ENCODE measurements around the gene EPAS1.

EPAS1 gene

GRCh38 chr2:46303233-46303632 lies 6.0 kb downstream of the EPAS1 start:
- TF ChIP-seq GABPA (IDR thresholded peaks at IDR 0.05; ENCODE audit: low read depth) (no peak), REST (IDR thresholded peaks at IDR 0.05; ENCODE audit: insufficient replicate concordance, low read depth) (no peak), CTCF (IDR thresholded peaks at IDR 0.05; ENCODE audit: insufficient read depth, low read length) (no peak), POLR2AphosphoS5 (IDR thresholded peaks at IDR 0.05; ENCODE audit: low read depth) (no peak)
- H3K27me3 ChIP-seq (ENCODE audit: insufficient read depth, poor library complexity, severe bottlenecking), result peaks cover 30% of the 10 kb centered on the region
- DNase-seq (ENCODE audit: low read depth in 1 of 2, low spot score in 1 of 2), result no peak
- no peak overlapping the region for H3K4me3 ChIP-seq (replicated peaks; ENCODE audit: insufficient read depth, low read length)
- H3K27ac ChIP-seq (replicated peaks), result no peak overlapping the region

GRCh38 chr2:46303822-46304221 lies 6.6 kb downstream of the EPAS1 start:
- H3K27me3 ChIP-seq (ENCODE audit: insufficient read depth, poor library complexity, severe bottlenecking), result peaks cover 24% of the 10 kb centered on the region
- no peak for DNase-seq (ENCODE audit: low read depth in 1 of 2, low spot score in 1 of 2)
- H3K27ac ChIP-seq (replicated peaks), result no peak overlapping the region
- no peak overlapping the region for H3K4me3 ChIP-seq (replicated peaks; ENCODE audit: insufficient read depth, low read length)
- no peak for TF ChIP-seq CTCF (IDR thresholded peaks at IDR 0.05; ENCODE audit: insufficient read depth, low read length)
- no peak for TF ChIP-seq GABPA (IDR thresholded peaks at IDR 0.05; ENCODE audit: low read depth)
- no peak for TF ChIP-seq REST (IDR thresholded peaks at IDR 0.05; ENCODE audit: insufficient replicate concordance, low read depth)
- TF ChIP-seq POLR2AphosphoS5 (IDR thresholded peaks at IDR 0.05; ENCODE audit: low read depth), result no peak
- TF ChIP-seq SPI1 (IDR thresholded peaks at IDR 0.05; ENCODE audit: borderline replicate concordance, low read depth), result no peak

- no peak for DNase-seq (ENCODE audit: low read depth in 1 of 2, low spot score in 1 of 2)
- TF ChIP-seq REST (IDR thresholded peaks at IDR 0.05; ENCODE audit: insufficient replicate concordance, low read depth), result no peak
- TF ChIP-seq GABPA (IDR thresholded peaks at IDR 0.05; ENCODE audit: low read depth), result no peak
- TF ChIP-seq POLR2AphosphoS5 (IDR thresholded peaks at IDR 0.05; ENCODE audit: low read depth), result no peak
- no peak for TF ChIP-seq SPI1 (IDR thresholded peaks at IDR 0.05; ENCODE audit: borderline replicate concordance, low read depth)
- TF ChIP-seq CTCF (IDR thresholded peaks at IDR 0.05; ENCODE audit: insufficient read depth, low read length), result no peak
- H3K4me3 ChIP-seq (replicated peaks; ENCODE audit: insufficient read depth, low read length), result no peak overlapping the region
- peaks cover 16% of the 10 kb centered on the region for H3K27me3 ChIP-seq (ENCODE audit: insufficient read depth, poor library complexity, severe bottlenecking)
- no peak overlapping the region for H3K27ac ChIP-seq (replicated peaks)
Measured at GRCh38 chr2:46304635-46305034, 7.4 kb downstream of the EPAS1 start.

Measured in HL-60 (cell line).